Astrocyte (in vitro differentiated cells and primary cell): ENCODE measurements around the gene INKA1. TPM values are rescaled to one million over a fixed set of nuclear protein-coding genes. Genes with fewer than 3 reads are reported as not detected.

Experiments
- DNase-seq: peaks from one replicate; pipeline ENCODE4 v3.0.0-alpha.2; 2010; ENCODE audit warnings: low read depth
- FAIRE-seq: peaks from 2 replicates; lab custom pipeline; 2011; peaks lifted over from hg19 to GRCh38; lab: Jason Lieb, UNC
- H2AFZ ChIP-seq: 2 replicates; pipeline ENCODE4 v1.6.0; 2012; ENCODE audit warnings: low read depth, low read length, inconsistent platforms
- H3K27ac ChIP-seq: 2 replicates; pipeline ENCODE4 v1.5.1; 2011; ENCODE audit warnings: low read depth, low read length, inconsistent platforms
- H3K27me3 ChIP-seq: 2 replicates; pipeline ENCODE4 v1.6.0; 2011; ENCODE audit warnings: low read length, inconsistent platforms; ENCODE audit not compliant: insufficient read depth
- H3K36me3 ChIP-seq: 2 replicates; pipeline ENCODE4 v1.5.1; 2011; ENCODE audit warnings: low read length, inconsistent platforms; ENCODE audit not compliant: insufficient read depth
- H3K4me1 ChIP-seq: 2 replicates; pipeline ENCODE4 v1.5.1; 2011; ENCODE audit warnings: low read length, inconsistent platforms; ENCODE audit not compliant: insufficient read depth
- H3K4me2 ChIP-seq: 2 replicates; pipeline ENCODE4 v1.6.0; 2012; ENCODE audit warnings: low read length, inconsistent platforms
- H3K4me3 ChIP-seq: 2 replicates; pipeline ENCODE4 v1.5.1; 2011; ENCODE audit warnings: low read depth, mild to moderate bottlenecking, low read length, inconsistent platforms; ENCODE audit not compliant: insufficient read depth
- H3K79me2 ChIP-seq: 2 replicates; pipeline ENCODE4 v1.6.0; 2012; ENCODE audit warnings: mild to moderate bottlenecking, low read length, inconsistent platforms; ENCODE audit not compliant: insufficient read depth
- H3K9ac ChIP-seq: 2 replicates; pipeline ENCODE4 v1.6.0; 2012; ENCODE audit warnings: mild to moderate bottlenecking, low read length, inconsistent platforms
- H3K9me3 ChIP-seq: 2 replicates; pipeline ENCODE4 v1.5.1; 2012; ENCODE audit warnings: low read depth, mild to moderate bottlenecking, low read length, inconsistent platforms; ENCODE audit not compliant: insufficient read depth
- H4K20me1 ChIP-seq: 2 replicates; pipeline ENCODE4 v1.6.0; 2012; ENCODE audit warnings: low read length, inconsistent platforms; ENCODE audit not compliant: insufficient read depth
- H3K27ac Mint-ChIP-seq: one replicate; pipeline ENCODE4 v1.8.0; 2021; ENCODE audit warnings: mild to moderate bottlenecking, mixed read lengths; ENCODE audit not compliant: unreplicated experiment
- H3K27me3 Mint-ChIP-seq: one replicate; pipeline ENCODE4 v1.8.0; 2021; ENCODE audit warnings: low read depth, mixed read lengths; ENCODE audit not compliant: unreplicated experiment
- H3K36me3 Mint-ChIP-seq: one replicate; pipeline ENCODE4 v1.8.0; 2021; ENCODE audit warnings: low read depth, mixed read lengths; ENCODE audit not compliant: unreplicated experiment
- H3K4me1 Mint-ChIP-seq: one replicate; pipeline ENCODE4 v1.8.0; 2021; ENCODE audit warnings: low read depth, mixed read lengths; ENCODE audit not compliant: unreplicated experiment
- H3K4me3 Mint-ChIP-seq: one replicate; pipeline ENCODE4 v1.8.0; 2021; ENCODE audit warnings: mild to moderate bottlenecking, moderate library complexity, mixed read lengths; ENCODE audit not compliant: unreplicated experiment
- H3K9me3 Mint-ChIP-seq: one replicate; pipeline ENCODE4 v1.8.0; 2021; ENCODE audit warnings: mild to moderate bottlenecking, mixed read lengths; ENCODE audit not compliant: unreplicated experiment
- EZH2 ChIP-seq: IDR thresholded peaks from 2 replicates; pipeline ENCODE4 v1.6.1; 2012; ENCODE audit warnings: mild to moderate bottlenecking, low read length, inconsistent platforms; ENCODE audit not compliant: insufficient read depth
- total RNA-seq: library from RNA; stranded (reverse); gene quantifications from 2 replicates; pipeline ENCODE4 v1.2.1, GENCODE V29; 2021
- TF ChIP-seq, protein P1 (sequence below): IDR thresholded peaks from 2 replicates; pipeline ENCODE4 v1.5.1; 2011; ENCODE audit warnings: low read depth, mild to moderate bottlenecking, inconsistent platforms, low read length, moderate library complexity; ENCODE audit not compliant: insufficient read depth

INKA1 gene
- total RNA-seq, 1 donor from 2014 or later, result 2.7 TPM

DNA sequence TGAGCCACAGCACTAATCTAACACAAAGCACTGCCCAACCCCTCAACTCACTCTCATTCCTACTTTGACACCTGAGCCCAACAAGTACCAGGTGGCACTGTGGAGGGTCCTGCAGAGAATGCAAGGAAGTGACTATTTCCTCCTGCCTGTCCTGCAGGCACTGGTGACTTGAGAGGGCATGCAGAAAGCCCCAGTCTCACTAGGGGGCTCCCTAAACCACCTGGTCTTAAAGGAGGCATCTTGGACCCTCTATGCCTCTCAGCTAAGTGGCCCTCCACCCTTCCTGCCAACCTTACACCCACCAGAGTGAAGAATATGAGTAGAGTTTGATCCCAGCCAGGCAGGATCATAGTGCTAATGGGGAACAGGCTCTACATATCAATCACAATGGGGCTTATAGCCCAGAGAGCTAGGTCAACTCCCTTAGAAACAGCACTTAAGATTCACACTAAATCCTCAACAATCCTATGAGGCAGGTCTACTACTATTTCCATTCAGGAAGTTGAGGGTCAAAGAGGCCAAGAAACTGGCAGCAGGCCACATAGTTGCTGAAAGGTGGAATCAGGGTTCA, 38.1 kb downstream of the INKA1 start:
- H3K36me3 Mint-ChIP-seq, result peaks cover 9% of the 10 kb centered on the region
- Histone ChIP-seq H3K9me3 (no peaks in the 10 kb centered on the region), H3K36me3 (peaks cover 4% of the 10 kb centered on the region), H2AFZ (no peak overlapping the region), H3K4me2 (no peak overlapping the region), H3K9ac (no peak overlapping the region), H4K20me1 (no peaks in the 10 kb centered on the region), H3K27ac (no peak overlapping the region), H3K4me1 (peaks cover 8% of the 10 kb centered on the region), H3K27me3 (no peaks in the 10 kb centered on the region), H3K4me3 (no peak overlapping the region), H3K79me2 (no peaks in the 10 kb centered on the region)
- FAIRE-seq (no peak), DNase-seq (no peak)
- no peak for TF ChIP-seq EZH2
- TF ChIP-seq, protein P1, sequence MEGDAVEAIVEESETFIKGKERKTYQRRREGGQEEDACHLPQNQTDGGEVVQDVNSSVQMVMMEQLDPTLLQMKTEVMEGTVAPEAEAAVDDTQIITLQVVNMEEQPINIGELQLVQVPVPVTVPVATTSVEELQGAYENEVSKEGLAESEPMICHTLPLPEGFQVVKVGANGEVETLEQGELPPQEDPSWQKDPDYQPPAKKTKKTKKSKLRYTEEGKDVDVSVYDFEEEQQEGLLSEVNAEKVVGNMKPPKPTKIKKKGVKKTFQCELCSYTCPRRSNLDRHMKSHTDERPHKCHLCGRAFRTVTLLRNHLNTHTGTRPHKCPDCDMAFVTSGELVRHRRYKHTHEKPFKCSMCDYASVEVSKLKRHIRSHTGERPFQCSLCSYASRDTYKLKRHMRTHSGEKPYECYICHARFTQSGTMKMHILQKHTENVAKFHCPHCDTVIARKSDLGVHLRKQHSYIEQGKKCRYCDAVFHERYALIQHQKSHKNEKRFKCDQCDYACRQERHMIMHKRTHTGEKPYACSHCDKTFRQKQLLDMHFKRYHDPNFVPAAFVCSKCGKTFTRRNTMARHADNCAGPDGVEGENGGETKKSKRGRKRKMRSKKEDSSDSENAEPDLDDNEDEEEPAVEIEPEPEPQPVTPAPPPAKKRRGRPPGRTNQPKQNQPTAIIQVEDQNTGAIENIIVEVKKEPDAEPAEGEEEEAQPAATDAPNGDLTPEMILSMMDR, result peak; percentile 24
- no peak overlapping the region for H3K27ac Mint-ChIP-seq
- H3K4me1 Mint-ChIP-seq, result peaks cover 3% of the 10 kb centered on the region
- peaks cover 3% of the 10 kb centered on the region for H3K9me3 Mint-ChIP-seq
- H3K27me3 Mint-ChIP-seq, result no peaks in the 10 kb centered on the region
- H3K4me3 Mint-ChIP-seq, result no peak overlapping the region

DNA sequence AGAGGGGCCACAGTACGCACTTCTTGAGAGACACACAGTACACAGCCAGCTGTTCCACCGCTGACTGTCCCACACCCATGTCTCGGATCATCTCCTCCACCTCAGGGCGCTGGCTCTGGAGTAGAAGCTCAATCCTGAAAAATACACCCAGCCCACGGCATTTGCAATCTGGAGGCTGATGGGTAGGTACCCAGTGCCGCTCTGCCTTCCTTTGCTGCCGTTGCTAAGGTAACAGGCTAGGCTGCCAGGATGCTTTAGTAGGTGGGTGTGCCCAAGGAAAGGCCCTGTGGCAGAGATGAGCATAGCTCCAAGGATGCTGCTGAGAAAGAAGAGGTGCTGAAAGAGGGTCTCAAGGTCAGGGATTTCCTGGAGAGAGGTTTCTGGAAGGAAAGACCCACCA, 38.7 kb downstream of the INKA1 start:
- Mint-ChIP-seq H3K27ac (no peak overlapping the region), H3K9me3 (peaks cover 3% of the 10 kb centered on the region), H3K4me1 (peaks cover 3% of the 10 kb centered on the region), H3K27me3 (no peaks in the 10 kb centered on the region), H3K36me3 (peaks cover 9% of the 10 kb centered on the region), H3K4me3 (peak overlapping the region; percentile 9)
- Histone ChIP-seq H3K36me3 (peaks cover 4% of the 10 kb centered on the region), H4K20me1 (no peaks in the 10 kb centered on the region), H3K9ac (no peak overlapping the region), H3K4me1 (peaks cover 8% of the 10 kb centered on the region), H3K27ac (no peak overlapping the region), H3K4me2 (no peak overlapping the region), H3K4me3 (no peak overlapping the region), H3K27me3 (no peaks in the 10 kb centered on the region), H3K79me2 (no peaks in the 10 kb centered on the region), H2AFZ (no peak overlapping the region), H3K9me3 (no peaks in the 10 kb centered on the region)
- TF ChIP-seq, protein P1, result no peak
- TF ChIP-seq EZH2, result no peak
- no peak for FAIRE-seq
- no peak for DNase-seq

DNA sequence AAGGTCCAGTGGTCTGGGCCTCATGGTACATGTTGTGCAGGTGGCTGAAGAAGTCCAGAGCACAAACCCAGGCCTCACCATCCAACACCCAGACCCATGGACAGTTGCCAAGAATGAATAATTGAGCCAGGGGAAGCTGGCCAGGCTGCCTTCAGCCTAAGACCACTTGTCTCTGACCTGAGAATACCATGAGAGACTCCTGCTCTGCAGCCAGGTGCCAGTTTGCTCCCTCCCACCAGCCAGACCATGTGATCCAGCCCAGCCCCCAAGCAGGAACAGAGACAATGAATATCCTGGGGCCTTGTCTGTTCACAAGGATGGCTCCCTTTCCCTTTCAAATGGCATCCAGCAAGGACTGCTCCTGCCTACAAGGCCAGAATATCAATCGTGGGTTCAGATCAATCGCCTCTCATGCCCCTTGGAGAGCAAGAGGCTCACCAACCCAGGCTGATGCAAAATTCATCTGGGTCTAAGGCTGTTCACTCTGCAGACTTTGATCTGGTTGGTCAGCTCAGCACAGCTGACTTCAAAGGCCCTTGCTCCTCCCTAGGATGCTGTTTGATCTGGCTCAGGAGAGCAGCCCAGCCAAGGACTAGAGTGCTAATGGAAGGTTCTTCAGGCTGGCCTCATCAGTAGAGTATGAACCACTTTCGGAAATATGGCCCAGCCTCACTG, 39.9 kb downstream of the INKA1 start:
- H4K20me1 ChIP-seq, result no peaks in the 10 kb centered on the region
- no peak overlapping the region for H3K4me2 ChIP-seq
- Mint-ChIP-seq H3K27me3 (no peaks in the 10 kb centered on the region), H3K27ac (no peak overlapping the region), H3K4me3 (no peak overlapping the region), H3K36me3 (peaks cover 9% of the 10 kb centered on the region), H3K4me1 (peaks cover 3% of the 10 kb centered on the region), H3K9me3 (peaks cover 3% of the 10 kb centered on the region)
- H3K4me1 ChIP-seq, result peaks cover 8% of the 10 kb centered on the region
- no peak overlapping the region for H2AFZ ChIP-seq
- peaks cover 4% of the 10 kb centered on the region for H3K36me3 ChIP-seq
- H3K9ac ChIP-seq, result no peak overlapping the region
- no peaks in the 10 kb centered on the region for H3K9me3 ChIP-seq
- DNase-seq, result no peak
- TF ChIP-seq, protein P1, result no peak
- TF ChIP-seq EZH2, result no peak
- no peaks in the 10 kb centered on the region for H3K79me2 ChIP-seq
- no peak overlapping the region for H3K27ac ChIP-seq
- H3K4me3 ChIP-seq, result no peak overlapping the region
- no peaks in the 10 kb centered on the region for H3K27me3 ChIP-seq
- no peak for FAIRE-seq
